ENCODE data around the gene CARM1. TPM values are rescaled to one million over a fixed set of nuclear protein-coding genes. Genes with fewer than 3 reads are reported as not detected.

Gene CARM1
- total RNA-seq, 1 donor from 2014 or later: 61.8 TPM

GRCh38 chr19:10968527-10969135 is 97.3 kb downstream of the CARM1 start:
- H3K4me1 Mint-ChIP-seq (ENCODE audit: low read depth): peaks cover 34% of the 10 kb centered on the region
- H3K27ac Mint-ChIP-seq (ENCODE audit: unreplicated experiment): peak overlapping the region; percentile 67
- no peaks in the 10 kb centered on the region for H3K9me3 Mint-ChIP-seq (ENCODE audit: low read depth)
- H3K36me3 Mint-ChIP-seq (ENCODE audit: low read depth): no peaks in the 10 kb centered on the region
- no peak for TF ChIP-seq CTCF (IDR thresholded peaks at IDR 0.05)
- no peaks in the 10 kb centered on the region for H3K27me3 Mint-ChIP-seq (ENCODE audit: low read depth)
- H3K4me3 Mint-ChIP-seq (ENCODE audit: unreplicated experiment): no peak overlapping the region
- DNase-seq (ENCODE audit: low spot score): no peak

- Mint-ChIP-seq H3K9me3 (ENCODE audit: low read depth) (no peaks in the 10 kb centered on the region), H3K4me1 (ENCODE audit: low read depth) (peaks cover 36% of the 10 kb centered on the region), H3K27me3 (ENCODE audit: low read depth) (no peaks in the 10 kb centered on the region), H3K27ac (ENCODE audit: unreplicated experiment) (no peak overlapping the region), H3K36me3 (ENCODE audit: low read depth) (no peaks in the 10 kb centered on the region), H3K4me3 (ENCODE audit: unreplicated experiment) (no peak overlapping the region)
- DNase-seq (ENCODE audit: low spot score): no peak
- TF ChIP-seq CTCF (IDR thresholded peaks at IDR 0.05): no peak
Measured at GRCh38 chr19:10971107-10971726, 99.9 kb downstream of the CARM1 start.

Small RNA genes lying within 50 kb of the gene (microRNA-seq; reads per million reads assigned to microRNA genes)
- not detected for gene MIR6793 (ENCODE audit: borderline number of aligned reads)

Other genes starting within 250 kb of the CARM1 start
- gene SLC44A2, start 246.0 kb upstream of the CARM1 start, total RNA-seq: 132 to 223 TPM (median 220 TPM) in 3 replicates
- 156 to 234 TPM (median 171 TPM) in 3 replicates for gene ILF3, start 217.2 kb upstream of the CARM1 start, total RNA-seq
- 28.2 to 50.2 TPM (median 33.7 TPM) in 3 replicates for gene QTRT1, start 170.1 kb upstream of the CARM1 start, total RNA-seq
- 106 to 125 TPM (median 116 TPM) in 3 replicates for gene DNM2, start 153.5 kb upstream of the CARM1 start, total RNA-seq
- 29.1 to 33.7 TPM (median 31.5 TPM) in 3 replicates for gene TMED1, start 35.3 kb upstream of the CARM1 start, total RNA-seq
- 0.30 to 0.34 TPM in 2 of 3 replicates, not detected in the other for gene C19orf38, start 23.1 kb upstream of the CARM1 start, total RNA-seq
- 74.5 to 88.2 TPM (median 76.1 TPM) in 3 replicates for gene YIPF2, start 57.1 kb downstream of the CARM1 start, total RNA-seq
- gene TIMM29, start 57.3 kb downstream of the CARM1 start, total RNA-seq: 22.1 to 25.7 TPM (median 24.2 TPM) in 3 replicates
- 107 to 121 TPM (median 115 TPM) in 3 replicates for gene SMARCA4, start 89.5 kb downstream of the CARM1 start, total RNA-seq
- gene LDLR, start 217.9 kb downstream of the CARM1 start, total RNA-seq: 76.8 to 121 TPM (median 117 TPM) in 3 replicates